ENCODE data around the gene EMX2. TPM values are rescaled to one million over a fixed set of nuclear protein-coding genes. Genes with fewer than 3 reads are reported as not detected.

EMX2 gene
- total RNA-seq, 1 experiment from 2014 or later: not detected

DNA sequence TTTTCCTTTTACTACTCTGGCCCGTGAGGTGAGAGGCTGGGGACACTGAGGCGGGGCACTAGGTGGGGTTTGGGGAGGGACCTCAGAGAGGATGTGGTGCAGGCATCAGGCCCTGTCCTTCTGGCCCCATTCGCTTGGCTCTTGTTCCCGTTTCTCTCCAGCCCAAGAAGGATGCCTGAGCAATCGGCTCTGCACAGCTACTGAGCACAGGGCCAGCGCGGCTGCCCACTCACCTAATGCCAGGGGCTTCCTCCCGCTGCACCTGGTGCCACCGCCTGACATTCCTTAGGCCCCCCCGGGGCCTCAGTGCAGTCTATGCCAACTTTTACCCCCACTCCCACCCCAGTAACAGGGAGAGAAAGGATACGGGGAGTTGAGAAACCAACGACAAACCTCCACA, 12.5 kb downstream of the EMX2 start:
- ChIA-PET CTCF (no interaction called here), POLR2A (ENCODE audit: low non-redundant PET) (no interaction called here)
- no peaks in the 10 kb centered on the region for H3K9me3 ChIP-seq (ENCODE audit: low read depth, low read length, poor library complexity, severe bottlenecking)
- BruUV-seq (replicated peaks): no TSS peak
- DNase-seq (ENCODE audit: low spot score): no peak
- no peaks in the 10 kb centered on the region for H3K36me3 ChIP-seq (ENCODE audit: insufficient read depth, low read length, poor library complexity, severe bottlenecking)
- TF ChIP-seq, protein P1, sequence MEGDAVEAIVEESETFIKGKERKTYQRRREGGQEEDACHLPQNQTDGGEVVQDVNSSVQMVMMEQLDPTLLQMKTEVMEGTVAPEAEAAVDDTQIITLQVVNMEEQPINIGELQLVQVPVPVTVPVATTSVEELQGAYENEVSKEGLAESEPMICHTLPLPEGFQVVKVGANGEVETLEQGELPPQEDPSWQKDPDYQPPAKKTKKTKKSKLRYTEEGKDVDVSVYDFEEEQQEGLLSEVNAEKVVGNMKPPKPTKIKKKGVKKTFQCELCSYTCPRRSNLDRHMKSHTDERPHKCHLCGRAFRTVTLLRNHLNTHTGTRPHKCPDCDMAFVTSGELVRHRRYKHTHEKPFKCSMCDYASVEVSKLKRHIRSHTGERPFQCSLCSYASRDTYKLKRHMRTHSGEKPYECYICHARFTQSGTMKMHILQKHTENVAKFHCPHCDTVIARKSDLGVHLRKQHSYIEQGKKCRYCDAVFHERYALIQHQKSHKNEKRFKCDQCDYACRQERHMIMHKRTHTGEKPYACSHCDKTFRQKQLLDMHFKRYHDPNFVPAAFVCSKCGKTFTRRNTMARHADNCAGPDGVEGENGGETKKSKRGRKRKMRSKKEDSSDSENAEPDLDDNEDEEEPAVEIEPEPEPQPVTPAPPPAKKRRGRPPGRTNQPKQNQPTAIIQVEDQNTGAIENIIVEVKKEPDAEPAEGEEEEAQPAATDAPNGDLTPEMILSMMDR (conservative IDR thresholded peaks at IDR 0.05; ENCODE audit: low read depth, low read length): no peak
- TF ChIP-seq EZH2 (IDR thresholded peaks at IDR 0.05; ENCODE audit: borderline replicate concordance, low read depth, low read length, poor library complexity, severe bottlenecking): no peak
- intact Hi-C loops (cut with micrococcal nuclease; ENCODE audit: unreplicated experiment): no loop called here
- H3K27ac ChIP-seq (ENCODE audit: low read depth, low read length, poor library complexity, severe bottlenecking): no peak overlapping the region
- H3K27me3 ChIP-seq (replicated peaks; ENCODE audit: insufficient read depth, low read depth, low read length, poor library complexity): peaks cover 78% of the 10 kb centered on the region
- H3K4me3 ChIP-seq (ENCODE audit: low read depth, low read length, poor library complexity, severe bottlenecking): no peak overlapping the region
- no peaks in the 10 kb centered on the region for H3K4me1 ChIP-seq (ENCODE audit: insufficient read depth, low read length, poor library complexity, severe bottlenecking)

DNA sequence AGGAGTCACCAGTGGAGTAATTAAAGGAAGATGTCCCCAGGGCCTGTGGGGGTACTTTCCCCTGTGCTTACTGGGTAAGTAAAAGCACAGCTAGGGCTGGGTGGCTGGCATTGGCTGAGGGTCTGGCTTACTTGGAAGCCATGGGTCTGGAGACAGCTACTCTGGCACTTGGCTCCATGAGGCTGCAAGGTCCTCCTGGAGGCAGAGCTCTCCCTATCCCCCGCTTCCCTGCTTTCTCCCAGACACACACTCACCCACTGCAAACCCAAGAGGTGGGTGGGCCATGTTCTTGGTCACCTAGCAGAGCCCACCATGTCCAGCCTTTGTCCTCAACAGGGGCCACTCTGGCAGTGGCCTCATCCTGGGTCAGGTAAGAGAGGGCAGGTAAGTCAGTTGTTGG, 13.3 kb downstream of the EMX2 start:
- intact Hi-C loops (cut with micrococcal nuclease; ENCODE audit: unreplicated experiment): no loop called here
- Histone ChIP-seq H3K36me3 (ENCODE audit: insufficient read depth, low read length, poor library complexity, severe bottlenecking) (no peaks in the 10 kb centered on the region), H3K4me3 (ENCODE audit: low read depth, low read length, poor library complexity, severe bottlenecking) (no peak overlapping the region), H3K27ac (ENCODE audit: low read depth, low read length, poor library complexity, severe bottlenecking) (no peak overlapping the region), H3K4me1 (ENCODE audit: insufficient read depth, low read length, poor library complexity, severe bottlenecking) (no peaks in the 10 kb centered on the region), H3K9me3 (ENCODE audit: low read depth, low read length, poor library complexity, severe bottlenecking) (no peaks in the 10 kb centered on the region), H3K27me3 (replicated peaks; ENCODE audit: insufficient read depth, low read depth, low read length, poor library complexity) (peaks cover 70% of the 10 kb centered on the region)
- no TSS peak for BruUV-seq (replicated peaks)
- TF ChIP-seq, protein P1 (conservative IDR thresholded peaks at IDR 0.05; ENCODE audit: low read depth, low read length): no peak
- TF ChIP-seq EZH2 (IDR thresholded peaks at IDR 0.05; ENCODE audit: borderline replicate concordance, low read depth, low read length, poor library complexity, severe bottlenecking): no peak
- DNase-seq (ENCODE audit: low spot score): no peak
- CTCF ChIA-PET: no interaction called here
- POLR2A ChIA-PET (ENCODE audit: low non-redundant PET): no interaction called here

- no peaks in the 10 kb centered on the region for H3K9me3 ChIP-seq (ENCODE audit: low read depth, low read length, poor library complexity, severe bottlenecking)
- intact Hi-C loops (cut with micrococcal nuclease; ENCODE audit: unreplicated experiment): no loop called here
- no TSS peak for BruUV-seq (replicated peaks)
- H3K36me3 ChIP-seq (ENCODE audit: insufficient read depth, low read length, poor library complexity, severe bottlenecking): no peaks in the 10 kb centered on the region
- ChIA-PET POLR2A (ENCODE audit: low non-redundant PET) (no interaction called here), CTCF (no interaction called here)
- H3K27me3 ChIP-seq (replicated peaks; ENCODE audit: insufficient read depth, low read depth, low read length, poor library complexity): peaks cover 68% of the 10 kb centered on the region
- TF ChIP-seq, protein P1 (conservative IDR thresholded peaks at IDR 0.05; ENCODE audit: low read depth, low read length): no peak
- TF ChIP-seq EZH2 (IDR thresholded peaks at IDR 0.05; ENCODE audit: borderline replicate concordance, low read depth, low read length, poor library complexity, severe bottlenecking): no peak
- DNase-seq (ENCODE audit: low spot score): no peak
- H3K27ac ChIP-seq (ENCODE audit: low read depth, low read length, poor library complexity, severe bottlenecking): no peak overlapping the region
- no peaks in the 10 kb centered on the region for H3K4me1 ChIP-seq (ENCODE audit: insufficient read depth, low read length, poor library complexity, severe bottlenecking)
- H3K4me3 ChIP-seq (ENCODE audit: low read depth, low read length, poor library complexity, severe bottlenecking): no peak overlapping the region
These were observed 13.8 kb downstream of the EMX2 start for GRCh38 chr10:117556356-117556755.
